Effector memory CD4-positive, alpha-beta T cell (primary cell): ENCODE measurements around the gene MBD5.

Experiments
- DNase-seq, 3 donors: peaks; one replicate each; pipeline ENCODE4 v3.0.0-alpha.2; 2020
- H3K27ac ChIP-seq: 2 replicates; pipeline ENCODE4 v1.7.0; 2013; ENCODE audit warnings: mild to moderate bottlenecking, low read length, moderate library complexity; ENCODE audit not compliant: insufficient read depth, poor library complexity, severe bottlenecking
- H3K27me3 ChIP-seq: replicated peaks from 2 replicates; pipeline ENCODE4 v1.7.0; 2013; ENCODE audit warnings: mild to moderate bottlenecking, low read length; ENCODE audit not compliant: insufficient read depth, control insufficient read depth, poor library complexity, severe bottlenecking
- H3K36me3 ChIP-seq: 2 replicates; pipeline ENCODE4 v1.7.0; 2013; ENCODE audit warnings: mild to moderate bottlenecking, low read length, moderate library complexity; ENCODE audit not compliant: control insufficient read depth, insufficient read depth
- H3K4me1 ChIP-seq: 2 replicates; pipeline ENCODE4 v1.7.0; 2013; ENCODE audit warnings: low read length, mild to moderate bottlenecking; ENCODE audit not compliant: control insufficient read depth, insufficient read depth, poor library complexity, severe bottlenecking
- H3K4me3 ChIP-seq: 2 replicates; pipeline ENCODE4 v1.7.0; 2013; ENCODE audit warnings: low read length, low read depth, mild to moderate bottlenecking; ENCODE audit not compliant: insufficient read depth, poor library complexity, severe bottlenecking
- H3K9me3 ChIP-seq: 2 replicates; pipeline ENCODE4 v1.7.0; 2013; ENCODE audit warnings: mild to moderate bottlenecking, low read length, moderate library complexity; ENCODE audit not compliant: control insufficient read depth

Gene MBD5

DNA sequence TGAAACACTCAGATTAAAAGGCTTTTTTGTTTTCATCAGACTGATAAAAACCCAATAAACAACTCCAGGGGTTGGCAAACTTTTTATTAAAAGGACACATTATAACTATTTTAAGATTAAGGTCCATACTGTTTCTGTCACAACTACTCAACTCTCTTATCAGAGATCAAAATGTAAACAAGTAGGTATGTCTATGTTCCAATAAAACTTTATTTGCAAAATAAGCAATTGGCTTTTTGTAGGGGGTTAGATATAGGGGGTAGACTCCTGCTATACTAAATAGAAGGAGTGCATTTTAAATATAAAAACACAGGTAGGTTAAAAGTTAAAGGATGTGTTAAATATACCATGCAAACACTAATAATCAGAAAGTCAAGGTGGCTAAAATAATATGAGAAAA lies 174.0 kb downstream of the MBD5 start:
- no peak for DNase-seq
- Histone ChIP-seq H3K4me1 (no peaks in the 10 kb centered on the region), H3K9me3 (no peaks in the 10 kb centered on the region), H3K27me3 (no peaks in the 10 kb centered on the region), H3K36me3 (no peaks in the 10 kb centered on the region), H3K27ac (no peak overlapping the region), H3K4me3 (no peak overlapping the region)

DNA sequence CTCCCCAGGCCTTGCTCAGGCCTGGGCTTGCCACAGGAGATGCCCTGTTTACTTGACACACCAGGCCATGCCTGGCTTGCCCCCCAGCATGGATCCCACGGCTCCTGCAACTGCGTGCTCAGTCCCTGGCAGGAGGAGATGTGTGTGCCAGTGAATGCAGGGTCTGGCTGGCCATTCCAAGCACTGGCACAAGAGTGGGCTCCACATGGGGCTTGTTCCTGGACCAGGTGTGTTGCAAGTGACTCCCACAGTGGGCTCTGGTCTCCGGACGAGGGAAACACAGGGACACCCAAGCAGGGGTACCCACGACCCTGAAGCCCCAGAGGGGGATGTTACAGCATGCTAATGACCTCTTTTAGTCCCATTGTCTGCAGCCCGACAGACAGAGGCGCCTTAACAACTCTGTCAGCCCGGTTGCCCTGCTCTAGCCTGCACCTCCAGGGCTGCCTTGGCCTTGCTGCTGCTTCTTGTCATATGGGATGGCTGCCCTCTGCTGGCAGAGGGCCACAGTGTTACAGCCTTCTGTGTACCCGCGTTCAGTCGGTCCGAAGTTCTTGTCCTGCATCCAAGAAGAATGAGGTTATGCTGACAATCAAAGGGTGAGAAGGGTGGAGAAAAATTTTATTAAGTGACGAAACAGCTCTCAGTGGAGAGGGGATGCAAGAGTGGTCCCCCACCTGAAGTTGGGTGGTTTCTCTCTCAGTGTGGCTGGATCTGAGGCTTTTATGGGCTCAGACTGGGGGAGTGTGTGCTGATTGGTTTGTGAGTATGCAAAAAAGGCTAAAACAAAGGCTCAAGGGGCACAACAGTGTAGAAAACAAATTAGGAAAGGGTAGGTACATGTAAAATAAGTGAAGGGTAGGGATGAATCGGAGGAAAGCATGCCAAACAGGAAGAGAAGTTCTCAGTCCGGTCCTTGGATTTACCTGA lies 180.4 kb downstream of the MBD5 start:
- DNase-seq = no peak
- H3K36me3 ChIP-seq = no peaks in the 10 kb centered on the region
- H3K27ac ChIP-seq = no peak overlapping the region
- H3K4me1 ChIP-seq = no peaks in the 10 kb centered on the region
- H3K4me3 ChIP-seq = no peak overlapping the region
- no peaks in the 10 kb centered on the region for H3K27me3 ChIP-seq
- H3K9me3 ChIP-seq = no peaks in the 10 kb centered on the region

DNA sequence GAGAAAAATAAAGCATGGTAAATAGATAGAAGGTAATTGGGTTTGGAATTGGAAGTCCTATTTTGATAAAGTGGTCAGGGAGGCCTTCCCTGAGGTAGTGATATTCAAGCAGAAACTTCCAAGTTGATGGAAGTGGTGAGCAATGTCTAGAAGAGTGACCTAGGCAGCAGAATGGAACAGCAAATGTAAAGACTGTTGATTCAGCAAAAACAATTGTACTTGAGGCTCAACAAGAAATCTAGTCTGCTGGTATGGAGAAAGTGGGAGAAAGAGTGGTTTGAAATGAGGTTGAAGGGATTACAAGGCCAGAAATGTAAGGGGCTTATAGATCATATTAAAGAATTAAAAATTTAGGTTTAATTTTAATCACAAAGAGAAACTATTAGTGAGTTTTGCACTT lies 181.3 kb downstream of the MBD5 start:
- H3K9me3 ChIP-seq = no peaks in the 10 kb centered on the region
- no peak overlapping the region for H3K27ac ChIP-seq
- H3K4me3 ChIP-seq = no peak overlapping the region
- H3K27me3 ChIP-seq = no peaks in the 10 kb centered on the region
- no peaks in the 10 kb centered on the region for H3K36me3 ChIP-seq
- H3K4me1 ChIP-seq = no peaks in the 10 kb centered on the region
- DNase-seq = no peak

DNA sequence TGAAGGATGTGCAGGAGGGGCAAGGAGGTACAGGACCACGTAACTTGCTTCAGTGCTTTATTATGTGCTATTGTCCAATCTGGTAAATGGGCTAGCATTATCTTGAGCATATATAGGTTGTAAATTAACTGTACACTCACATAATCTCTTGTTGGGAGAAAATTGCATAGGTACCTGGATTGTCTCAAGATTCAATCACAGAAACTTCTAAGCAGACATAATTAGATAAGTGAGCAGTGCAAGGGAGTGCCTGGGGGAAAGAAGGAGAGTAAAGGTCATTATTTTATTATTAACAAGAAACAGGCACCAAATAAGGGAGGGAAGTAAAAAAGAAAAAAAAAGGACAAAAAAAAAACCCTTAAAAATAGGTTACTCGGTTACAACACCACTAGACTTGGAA lies 186.2 kb downstream of the MBD5 start:
- no peak overlapping the region for H3K4me3 ChIP-seq
- no peaks in the 10 kb centered on the region for H3K9me3 ChIP-seq
- H3K36me3 ChIP-seq = no peaks in the 10 kb centered on the region
- H3K27ac ChIP-seq = no peak overlapping the region
- H3K4me1 ChIP-seq = no peaks in the 10 kb centered on the region
- no peak for DNase-seq
- no peaks in the 10 kb centered on the region for H3K27me3 ChIP-seq

DNA sequence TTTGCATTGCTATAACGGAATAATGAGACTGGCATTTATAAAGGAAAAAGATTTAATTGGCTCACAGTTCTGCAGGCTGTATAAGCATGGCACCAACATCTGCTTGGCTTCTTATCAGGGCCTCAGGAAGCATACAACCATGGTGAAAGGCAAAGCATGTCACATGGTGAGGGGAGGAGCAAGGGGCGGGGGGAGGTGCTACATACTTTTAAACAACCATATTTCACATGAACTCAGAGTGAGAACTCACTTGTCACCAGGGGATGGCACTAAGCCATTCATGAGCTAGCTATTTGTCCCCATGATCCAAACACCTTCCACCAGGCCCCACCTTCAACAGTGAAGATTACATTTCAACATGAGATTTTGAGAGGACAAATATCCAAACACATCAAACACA lies 188.7 kb downstream of the MBD5 start:
- no peaks in the 10 kb centered on the region for H3K9me3 ChIP-seq
- H3K27ac ChIP-seq = no peak overlapping the region
- no peak for DNase-seq
- H3K4me1 ChIP-seq = no peaks in the 10 kb centered on the region
- no peak overlapping the region for H3K4me3 ChIP-seq
- H3K27me3 ChIP-seq = no peaks in the 10 kb centered on the region
- H3K36me3 ChIP-seq = no peaks in the 10 kb centered on the region

DNA sequence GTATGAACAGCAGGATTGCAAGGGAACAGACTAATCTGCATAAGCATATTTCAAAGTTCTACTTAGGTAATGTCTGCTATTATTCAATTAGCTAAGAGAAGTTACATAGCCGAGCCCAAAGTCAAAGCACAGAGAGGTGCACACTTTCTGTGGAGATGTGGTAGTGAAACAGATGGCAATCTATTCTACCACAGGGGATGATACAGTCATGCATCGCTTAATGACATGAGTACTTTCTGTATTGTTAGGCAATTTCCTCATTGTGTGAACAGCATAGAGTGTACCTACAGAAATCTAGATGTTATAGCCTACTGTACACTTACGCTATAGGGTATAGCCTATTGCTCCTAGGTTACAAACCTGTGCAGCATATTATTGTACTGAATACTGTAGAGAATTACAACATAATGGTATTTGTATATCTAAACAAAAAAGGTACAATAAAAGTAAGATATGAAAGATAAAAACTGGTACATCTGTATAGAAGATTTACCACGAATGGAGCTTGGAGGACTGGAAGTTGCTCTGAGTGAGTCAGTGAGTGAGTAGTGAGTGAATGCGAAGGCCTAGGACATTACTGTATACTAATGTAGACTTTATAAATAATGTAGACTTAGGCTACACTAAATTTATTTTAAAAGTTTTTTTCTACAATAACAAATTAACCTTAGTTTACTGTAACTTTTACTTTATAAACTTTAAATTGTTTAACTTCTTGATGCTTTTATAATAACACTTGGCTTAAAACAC lies 197.6 kb downstream of the MBD5 start:
- DNase-seq = no peak
- no peaks in the 10 kb centered on the region for H3K4me1 ChIP-seq

DNA sequence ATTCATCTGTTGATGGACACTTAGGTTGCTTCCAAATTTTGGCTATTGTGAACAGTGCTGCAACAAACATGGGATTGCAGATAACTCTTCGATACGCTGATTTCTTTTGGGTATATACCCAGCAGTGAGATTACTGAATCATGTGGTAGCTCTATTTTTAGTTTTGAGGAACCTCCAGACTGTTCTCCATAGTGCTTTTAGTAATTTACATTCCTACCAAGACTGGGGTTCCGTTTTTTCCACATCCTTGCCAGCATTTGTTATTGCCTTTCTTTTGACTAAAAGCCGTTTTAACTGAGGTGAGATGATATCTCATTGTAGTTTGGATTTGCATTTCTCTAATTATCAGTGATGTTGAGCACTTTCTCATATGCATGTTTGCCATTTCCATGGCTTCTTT lies 200.3 kb downstream of the MBD5 start:
- Histone ChIP-seq H3K9me3 (no peaks in the 10 kb centered on the region), H3K4me1 (no peaks in the 10 kb centered on the region), H3K4me3 (no peak overlapping the region), H3K27ac (no peak overlapping the region), H3K27me3 (no peaks in the 10 kb centered on the region), H3K36me3 (no peaks in the 10 kb centered on the region)
- no peak for DNase-seq

More for the DNA sequence above, 197.6 kb downstream of the MBD5 start:
- Histone ChIP-seq H3K4me3 (no peak overlapping the region), H3K27ac (no peak overlapping the region), H3K36me3 (no peaks in the 10 kb centered on the region), H3K9me3 (no peaks in the 10 kb centered on the region), H3K27me3 (no peaks in the 10 kb centered on the region)

DNA sequence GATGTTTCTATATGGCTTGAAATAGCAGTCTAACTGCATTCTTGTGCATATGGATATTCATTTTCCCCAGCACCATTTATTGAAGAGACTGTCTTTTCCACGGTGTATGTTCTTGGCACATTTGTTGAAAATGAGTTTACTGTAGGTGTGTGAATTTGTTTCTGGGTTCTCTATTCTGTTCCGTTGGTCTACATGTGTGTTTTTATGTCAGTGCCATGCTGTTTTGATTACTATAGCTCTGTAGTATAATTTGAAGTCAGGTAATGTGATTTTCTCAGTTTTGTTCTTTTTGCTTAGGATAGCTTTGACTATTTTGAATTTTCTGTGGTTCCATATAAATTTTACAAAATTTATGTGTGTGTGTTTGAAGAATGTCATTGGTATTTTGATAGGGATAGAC lies 201.0 kb downstream of the MBD5 start:
- no peak for DNase-seq
- Histone ChIP-seq H3K27ac (no peak overlapping the region), H3K4me1 (no peaks in the 10 kb centered on the region), H3K9me3 (no peaks in the 10 kb centered on the region), H3K36me3 (no peaks in the 10 kb centered on the region), H3K27me3 (no peaks in the 10 kb centered on the region), H3K4me3 (no peak overlapping the region)

DNA sequence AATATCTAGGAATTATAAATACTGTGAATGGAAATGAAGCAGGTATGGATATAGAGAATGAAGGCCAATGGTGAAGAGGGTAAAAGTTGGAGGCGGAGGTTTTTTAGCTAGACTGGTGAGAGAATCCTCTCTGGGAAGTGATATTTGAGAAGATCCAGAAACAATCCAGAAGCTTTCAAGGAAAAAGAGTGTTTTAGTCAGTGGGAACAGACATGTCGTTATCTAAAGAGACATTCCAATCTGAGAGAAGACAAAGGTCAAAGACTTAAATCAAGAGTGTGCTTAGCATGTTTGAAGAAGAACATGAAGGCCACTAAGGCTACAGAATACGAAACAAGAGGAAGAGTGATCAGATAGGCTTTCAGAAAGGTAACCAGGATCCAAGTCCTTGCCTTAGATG lies 211.0 kb downstream of the MBD5 start:
- Histone ChIP-seq H3K9me3 (no peaks in the 10 kb centered on the region), H3K27ac (no peak overlapping the region), H3K36me3 (peaks cover 7% of the 10 kb centered on the region), H3K27me3 (no peaks in the 10 kb centered on the region), H3K4me3 (no peak overlapping the region), H3K4me1 (no peaks in the 10 kb centered on the region)
- DNase-seq = no peak

DNA sequence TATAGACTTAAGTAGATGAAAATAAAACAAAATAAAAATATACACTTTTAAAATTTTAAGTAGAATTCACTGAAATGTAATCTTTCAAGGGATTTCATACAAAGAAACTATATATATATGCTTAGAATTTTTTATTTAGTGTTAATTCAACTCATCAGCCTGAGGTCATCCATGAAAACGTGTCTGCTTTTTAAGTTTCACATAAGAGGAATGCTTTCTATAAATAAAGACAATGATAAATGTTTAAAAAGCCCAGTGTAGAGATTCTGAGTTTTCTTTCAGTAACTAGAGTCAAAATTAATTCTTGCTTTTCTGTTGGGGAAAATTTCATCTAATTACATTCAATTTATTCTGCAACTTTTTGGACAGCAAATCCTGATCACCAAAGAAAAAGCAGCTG lies 213.3 kb downstream of the MBD5 start:
- Histone ChIP-seq H3K9me3 (no peaks in the 10 kb centered on the region), H3K27me3 (no peaks in the 10 kb centered on the region), H3K36me3 (peaks cover 15% of the 10 kb centered on the region), H3K27ac (no peak overlapping the region), H3K4me3 (no peak overlapping the region), H3K4me1 (no peaks in the 10 kb centered on the region)
- no peak for DNase-seq
